ENCODE measurements around the gene SRF. TPM values are rescaled to one million over a fixed set of nuclear protein-coding genes. Genes with fewer than 3 reads are reported as not detected.

SRF gene
- total RNA-seq, 2 experiments from 2014 or later = 27.8 to 28.2 TPM

GRCh38 chr6:43188426-43188825 is 17.4 kb downstream of the SRF start:
- Mint-ChIP-seq H3K27me3 (ENCODE audit: low read depth) (no peaks in the 10 kb centered on the region), H3K27ac (no peak overlapping the region), H3K4me1 (ENCODE audit: low read depth) (peaks cover 38% of the 10 kb centered on the region), H3K4me3 (no peak overlapping the region), H3K36me3 (ENCODE audit: low read depth) (peaks cover 28% of the 10 kb centered on the region), H3K9me3 (no peaks in the 10 kb centered on the region)
- CTCF ChIA-PET = interaction anchor here (0.6 to 0.7 kb wide), 2 partner anchors 193 to 382 kb away, joined by 3 read pairs; no protein-coding TSS in a partner anchor
- intact Hi-C loops (cut with micrococcal nuclease) = no loop called here
- no peak for DNase-seq

DNA sequence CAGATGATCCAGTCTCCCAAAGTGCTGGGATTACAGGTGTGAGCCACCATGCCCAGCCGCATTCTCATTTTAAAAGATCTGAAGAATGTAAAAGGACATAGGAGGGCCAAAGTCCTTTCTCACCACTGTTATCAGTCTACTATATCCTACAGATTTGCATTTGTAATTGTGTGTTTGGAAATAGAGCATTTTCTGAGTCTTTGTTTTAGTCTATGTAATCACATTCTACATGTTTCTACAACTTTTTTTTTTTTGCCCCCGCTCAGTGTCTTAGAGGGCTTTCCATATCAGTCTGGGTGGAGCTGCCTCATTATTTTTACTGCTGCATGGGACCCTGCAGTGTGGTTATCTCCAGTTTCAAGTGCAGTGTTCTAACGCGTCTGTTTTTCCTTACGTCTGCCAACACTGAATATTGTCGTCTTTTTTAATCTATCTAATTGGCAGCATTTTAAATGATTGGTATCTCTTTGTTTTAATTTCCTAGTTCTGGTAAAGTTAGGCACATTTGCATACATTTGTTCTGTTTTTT is 18.8 kb downstream of the SRF start:
- DNase-seq = no peak
- H3K27me3 Mint-ChIP-seq (ENCODE audit: low read depth) = no peaks in the 10 kb centered on the region
- no peaks in the 10 kb centered on the region for H3K9me3 Mint-ChIP-seq
- peaks cover 29% of the 10 kb centered on the region for H3K36me3 Mint-ChIP-seq (ENCODE audit: low read depth)
- no peak overlapping the region for H3K4me3 Mint-ChIP-seq
- intact Hi-C loops (cut with micrococcal nuclease) = no loop called here
- CTCF ChIA-PET = interaction anchor here (0.7 to 1.2 kb wide), 2 partner anchors 8 to 40 kb away, joined by 3 read pairs; partner anchors contain the start of gene CUL9
- H3K4me1 Mint-ChIP-seq (ENCODE audit: low read depth) = peaks cover 24% of the 10 kb centered on the region
- no peak overlapping the region for H3K27ac Mint-ChIP-seq

DNA sequence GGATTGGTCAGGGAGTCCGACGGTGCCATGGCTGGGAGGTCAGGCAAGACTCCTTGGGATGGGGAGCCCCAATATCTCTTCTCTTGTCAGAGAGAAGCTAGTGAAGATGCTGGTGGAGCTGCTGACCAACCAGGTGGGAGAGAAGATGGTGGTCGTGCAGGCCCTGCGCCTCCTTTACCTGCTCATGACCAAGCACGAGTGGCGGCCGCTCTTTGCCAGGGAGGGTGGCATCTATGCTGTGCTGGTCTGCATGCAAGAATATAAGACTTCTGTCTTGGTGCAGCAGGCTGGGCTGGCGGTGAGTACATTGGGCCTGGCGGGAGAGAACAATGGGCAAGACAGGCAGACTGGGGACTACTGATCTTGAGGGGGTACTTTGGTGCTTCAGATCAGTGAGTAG is 21.8 kb downstream of the SRF start:
- no peak overlapping the region for H3K27ac Mint-ChIP-seq
- peaks cover 30% of the 10 kb centered on the region for H3K36me3 Mint-ChIP-seq (ENCODE audit: low read depth)
- no peak for DNase-seq
- H3K4me3 Mint-ChIP-seq = no peak overlapping the region
- intact Hi-C loops (cut with micrococcal nuclease) = no loop called here
- H3K27me3 Mint-ChIP-seq (ENCODE audit: low read depth) = no peaks in the 10 kb centered on the region
- CTCF ChIA-PET = interaction anchor here (0.6 kb wide), 1 partner anchor 187 kb away, joined by 3 read pairs; no protein-coding TSS in a partner anchor
- H3K9me3 Mint-ChIP-seq = no peaks in the 10 kb centered on the region
- H3K4me1 Mint-ChIP-seq (ENCODE audit: low read depth) = peaks cover 8% of the 10 kb centered on the region

DNA sequence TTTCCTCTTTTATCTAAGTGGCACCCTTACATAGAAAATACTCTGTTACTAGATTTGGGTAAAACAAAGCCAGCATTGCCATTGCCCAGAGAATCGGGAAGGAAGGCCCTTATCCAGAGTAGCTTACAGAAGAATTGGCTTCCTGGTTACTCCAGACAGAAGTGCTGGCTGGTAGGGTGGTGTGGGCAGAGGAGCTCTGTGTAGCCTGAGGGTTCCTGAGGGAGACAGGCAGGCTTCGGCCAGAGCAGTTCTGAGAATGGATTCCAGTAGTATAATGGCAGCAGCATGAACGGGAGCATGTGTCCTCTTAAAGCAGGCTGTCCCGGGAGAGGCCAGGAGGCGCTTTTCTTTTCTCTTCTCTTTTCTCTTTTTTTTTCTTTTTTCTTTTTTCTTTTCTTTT is 22.9 kb downstream of the SRF start:
- Mint-ChIP-seq H3K27me3 (ENCODE audit: low read depth) (no peaks in the 10 kb centered on the region), H3K4me1 (ENCODE audit: low read depth) (peaks cover 8% of the 10 kb centered on the region), H3K4me3 (no peak overlapping the region), H3K36me3 (ENCODE audit: low read depth) (peaks cover 26% of the 10 kb centered on the region), H3K27ac (no peak overlapping the region), H3K9me3 (no peaks in the 10 kb centered on the region)
- intact Hi-C loops (cut with micrococcal nuclease) = no loop called here
- DNase-seq = no peak
- CTCF ChIA-PET = interaction anchor here (0.6 kb wide), 1 partner anchor 15 kb away, joined by 7 read pairs; no protein-coding TSS in a partner anchor

DNA sequence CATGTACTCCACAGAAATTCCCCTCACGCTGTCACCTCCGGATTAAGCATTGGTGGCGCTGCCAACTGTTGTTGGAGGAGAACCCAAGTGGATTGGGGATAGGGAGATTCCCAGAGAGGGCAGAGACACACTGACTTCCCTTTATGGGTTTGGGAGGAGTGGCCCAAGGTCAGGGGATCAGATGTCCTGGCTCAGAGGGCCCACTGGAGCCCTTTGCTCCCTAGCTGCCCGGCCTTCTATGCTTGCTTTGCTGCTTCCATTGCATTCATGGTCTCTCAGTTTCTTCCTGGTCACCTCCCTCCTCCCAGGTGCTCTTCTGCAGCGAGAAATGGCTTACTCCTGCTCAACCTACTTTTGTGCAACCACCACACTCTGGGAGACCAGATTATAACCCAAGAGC is 25.3 kb downstream of the SRF start:
- DNase-seq = no peak
- CTCF ChIA-PET = no interaction called here
- Mint-ChIP-seq H3K27me3 (ENCODE audit: low read depth) (no peaks in the 10 kb centered on the region), H3K4me1 (ENCODE audit: low read depth) (no peaks in the 10 kb centered on the region), H3K4me3 (no peak overlapping the region), H3K27ac (no peak overlapping the region), H3K9me3 (no peaks in the 10 kb centered on the region), H3K36me3 (ENCODE audit: low read depth) (peaks cover 34% of the 10 kb centered on the region)
- intact Hi-C loops (cut with micrococcal nuclease) = no loop called here

- CTCF ChIA-PET = no interaction called here
- intact Hi-C loops (cut with micrococcal nuclease) = no loop called here
- Mint-ChIP-seq H3K4me1 (ENCODE audit: low read depth) (no peaks in the 10 kb centered on the region), H3K36me3 (ENCODE audit: low read depth) (peaks cover 26% of the 10 kb centered on the region), H3K9me3 (no peaks in the 10 kb centered on the region), H3K27ac (no peak overlapping the region), H3K27me3 (ENCODE audit: low read depth) (no peaks in the 10 kb centered on the region), H3K4me3 (no peak overlapping the region)
- no peak for DNase-seq
Observed at GRCh38 chr6:43199912-43200311, 28.8 kb downstream of the SRF start.

GRCh38 chr6:43200541-43200940 is 29.5 kb downstream of the SRF start:
- no peaks in the 10 kb centered on the region for H3K27me3 Mint-ChIP-seq (ENCODE audit: low read depth)
- intact Hi-C loops (cut with micrococcal nuclease) = no loop called here
- no peaks in the 10 kb centered on the region for H3K4me1 Mint-ChIP-seq (ENCODE audit: low read depth)
- CTCF ChIA-PET = interaction anchor here (0.6 to 1.5 kb wide), 3 partner anchors 29 to 108 kb away, joined by 3 to 5 read pairs (median 4); partner anchors contain the start of genes CRIP3 and DNPH1
- DNase-seq = no peak
- H3K36me3 Mint-ChIP-seq (ENCODE audit: low read depth) = peaks cover 25% of the 10 kb centered on the region
- no peaks in the 10 kb centered on the region for H3K9me3 Mint-ChIP-seq
- no peak overlapping the region for H3K4me3 Mint-ChIP-seq
- no peak overlapping the region for H3K27ac Mint-ChIP-seq

DNA sequence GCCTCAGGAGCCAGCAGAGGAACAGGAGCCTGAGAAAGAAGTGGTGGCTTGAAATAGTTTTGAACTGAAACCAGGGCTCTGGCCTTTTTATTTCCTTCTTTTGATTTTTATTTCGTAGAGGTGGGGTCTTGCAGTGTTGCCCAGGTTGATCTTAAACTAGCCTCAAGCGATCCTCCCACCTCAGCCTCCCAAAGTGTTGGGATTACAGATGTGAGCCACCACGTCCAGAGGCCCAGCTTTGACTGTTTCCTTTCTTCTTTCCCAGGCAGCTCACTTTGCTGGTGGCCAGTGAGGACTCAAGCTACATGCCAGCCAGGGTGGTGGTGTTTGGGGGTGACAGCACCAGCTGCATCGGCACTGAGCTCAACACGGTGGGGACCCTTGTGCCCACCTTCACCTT is 31.4 kb downstream of the SRF start:
- no peaks in the 10 kb centered on the region for H3K4me1 Mint-ChIP-seq (ENCODE audit: low read depth)
- DNase-seq = no peak
- H3K27me3 Mint-ChIP-seq (ENCODE audit: low read depth) = no peaks in the 10 kb centered on the region
- H3K36me3 Mint-ChIP-seq (ENCODE audit: low read depth) = peaks cover 22% of the 10 kb centered on the region
- H3K4me3 Mint-ChIP-seq = no peak overlapping the region
- H3K9me3 Mint-ChIP-seq = no peaks in the 10 kb centered on the region
- H3K27ac Mint-ChIP-seq = no peak overlapping the region
- CTCF ChIA-PET = interaction anchor here (1.5 kb wide), 1 partner anchor 59 kb away, joined by 3 read pairs; no protein-coding TSS in a partner anchor
- intact Hi-C loops (cut with micrococcal nuclease) = no loop called here

DNA sequence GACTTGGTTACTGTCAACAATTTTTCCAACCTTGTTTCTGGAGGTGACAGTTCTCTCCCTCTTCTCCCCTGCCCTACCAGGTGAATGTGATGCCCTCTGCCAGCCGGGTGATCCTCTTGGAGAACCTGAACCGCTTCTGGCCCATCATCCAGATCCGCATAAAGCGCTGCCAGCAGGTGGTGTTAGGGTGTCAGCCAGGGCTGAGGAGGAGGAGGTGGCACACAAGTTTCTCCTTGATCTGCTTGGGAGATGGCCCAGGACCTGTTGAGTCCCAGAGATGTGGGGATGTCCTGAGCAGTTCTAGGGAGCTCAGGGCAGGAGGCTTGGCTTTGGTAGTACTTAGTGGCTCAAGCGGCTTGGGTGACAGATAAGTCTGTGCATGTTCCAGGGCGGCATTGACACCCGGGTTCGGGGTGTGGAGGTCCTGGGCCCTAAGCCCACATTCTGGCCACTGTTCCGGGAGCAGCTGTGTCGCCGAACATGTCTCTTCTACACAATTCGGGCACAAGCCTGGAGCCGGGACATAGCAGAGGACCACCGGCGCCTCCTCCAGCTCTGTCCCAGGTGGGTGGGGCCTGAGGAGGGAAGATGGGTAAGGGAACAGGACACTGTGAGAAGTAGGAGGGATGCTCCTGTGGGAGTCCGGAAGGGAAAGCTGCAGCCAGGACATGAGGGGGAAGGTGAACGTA is 32.1 kb downstream of the SRF start:
- Mint-ChIP-seq H3K9me3 (no peaks in the 10 kb centered on the region), H3K4me3 (no peak overlapping the region), H3K27me3 (ENCODE audit: low read depth) (no peaks in the 10 kb centered on the region), H3K36me3 (ENCODE audit: low read depth) (peaks cover 22% of the 10 kb centered on the region), H3K4me1 (ENCODE audit: low read depth) (no peaks in the 10 kb centered on the region), H3K27ac (no peak overlapping the region)
- CTCF ChIA-PET = interaction anchor here (1.5 kb wide), 1 partner anchor 59 kb away, joined by 3 read pairs; no protein-coding TSS in a partner anchor
- intact Hi-C loops (cut with micrococcal nuclease) = no loop called here
- DNase-seq = no peak

- no peak for DNase-seq
- CTCF ChIA-PET = interaction anchor here (1.5 kb wide), 1 partner anchor 60 kb away, joined by 3 read pairs; no protein-coding TSS in a partner anchor
- H3K4me1 Mint-ChIP-seq (ENCODE audit: low read depth) = no peaks in the 10 kb centered on the region
- peaks cover 22% of the 10 kb centered on the region for H3K36me3 Mint-ChIP-seq (ENCODE audit: low read depth)
- intact Hi-C loops (cut with micrococcal nuclease) = no loop called here
- no peak overlapping the region for H3K27ac Mint-ChIP-seq
- no peaks in the 10 kb centered on the region for H3K9me3 Mint-ChIP-seq
- H3K4me3 Mint-ChIP-seq = no peak overlapping the region
- no peaks in the 10 kb centered on the region for H3K27me3 Mint-ChIP-seq (ENCODE audit: low read depth)
Observed at GRCh38 chr6:43203718-43204095, 32.6 kb downstream of the SRF start.

DNA sequence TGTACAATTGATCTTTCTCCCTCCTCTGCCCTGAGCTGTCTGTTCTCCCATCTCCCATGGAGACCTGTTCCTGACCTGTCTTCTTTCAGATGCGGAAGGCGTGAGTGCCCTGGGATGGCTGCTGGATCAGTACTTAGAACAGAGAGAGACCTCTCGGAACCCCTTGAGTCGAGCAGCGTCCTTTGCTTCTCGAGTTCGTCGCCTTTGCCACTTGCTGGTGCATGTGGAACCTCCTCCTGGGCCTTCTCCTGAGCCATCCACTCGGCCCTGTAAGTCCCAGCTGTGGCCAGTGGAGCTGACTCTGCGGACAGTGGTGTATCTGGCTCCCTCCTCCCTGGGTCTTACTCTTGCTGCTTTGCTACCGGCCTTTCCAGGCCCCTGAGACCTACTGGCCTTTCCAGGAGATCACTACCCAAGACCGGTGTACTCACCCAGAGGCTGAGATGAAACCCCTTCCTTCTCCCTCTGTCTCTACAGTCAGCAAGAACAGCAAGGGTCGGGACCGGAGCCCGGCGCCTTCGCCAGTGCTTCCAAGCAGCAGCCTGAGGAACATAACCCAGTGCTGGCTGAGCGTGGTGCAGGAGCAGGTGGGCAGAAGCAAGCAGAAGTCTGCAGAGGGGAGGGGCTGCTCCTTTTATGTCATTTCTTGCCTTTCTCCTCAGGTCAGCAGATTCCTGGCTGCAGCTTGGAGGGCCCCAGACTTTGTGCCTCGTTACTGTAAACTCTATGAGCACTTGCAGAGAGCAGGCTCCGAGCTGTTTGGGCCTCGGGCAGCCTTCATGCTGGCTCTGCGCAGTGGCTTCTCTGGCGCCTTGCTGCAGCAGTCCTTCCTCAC is 33.4 kb downstream of the SRF start:
- no peaks in the 10 kb centered on the region for H3K9me3 Mint-ChIP-seq
- CTCF ChIA-PET = no interaction called here
- no peak for DNase-seq
- intact Hi-C loops (cut with micrococcal nuclease) = no loop called here
- no peak overlapping the region for H3K27ac Mint-ChIP-seq
- no peaks in the 10 kb centered on the region for H3K27me3 Mint-ChIP-seq (ENCODE audit: low read depth)
- H3K36me3 Mint-ChIP-seq (ENCODE audit: low read depth) = peaks cover 22% of the 10 kb centered on the region
- no peaks in the 10 kb centered on the region for H3K4me1 Mint-ChIP-seq (ENCODE audit: low read depth)
- no peak overlapping the region for H3K4me3 Mint-ChIP-seq

DNA sequence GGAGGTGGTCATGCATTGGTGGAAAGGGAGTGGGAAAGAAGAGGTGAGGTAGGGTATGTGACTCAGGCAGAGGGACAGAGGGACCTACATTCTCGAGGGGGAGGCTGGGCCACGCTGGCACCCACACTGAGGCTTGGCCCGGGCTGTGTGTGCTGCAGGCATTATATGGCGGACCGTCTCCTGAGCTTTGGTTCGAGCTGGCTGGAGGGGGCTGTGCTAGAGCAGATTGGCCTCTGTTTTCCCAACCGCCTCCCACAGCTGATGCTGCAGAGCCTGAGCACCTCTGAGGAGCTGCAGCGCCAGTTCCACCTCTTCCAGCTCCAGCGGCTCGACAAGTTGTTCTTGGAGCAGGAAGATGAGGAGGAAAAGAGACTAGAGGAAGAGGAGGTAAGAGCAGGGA is 34.8 kb downstream of the SRF start:
- Mint-ChIP-seq H3K4me1 (ENCODE audit: low read depth) (no peaks in the 10 kb centered on the region), H3K36me3 (ENCODE audit: low read depth) (peaks cover 15% of the 10 kb centered on the region), H3K9me3 (no peaks in the 10 kb centered on the region), H3K27ac (no peak overlapping the region), H3K27me3 (ENCODE audit: low read depth) (no peaks in the 10 kb centered on the region), H3K4me3 (no peak overlapping the region)
- DNase-seq = no peak
- CTCF ChIA-PET = no interaction called here
- intact Hi-C loops (cut with micrococcal nuclease) = no loop called here
